ENCODE measurements around the gene SLIT3. TPM values are rescaled to one million over a fixed set of nuclear protein-coding genes. Genes with fewer than 3 reads are reported as not detected.

The SLIT3 gene
- polyA plus RNA-seq, 1 donor, result 18.3 TPM

- Histone ChIP-seq H3K27ac (ENCODE audit: low read length) (no peak overlapping the region), H3K36me3 (ENCODE audit: control insufficient read depth, insufficient read depth, low read length) (no peaks in the 10 kb centered on the region), H3K27me3 (ENCODE audit: control insufficient read depth, insufficient read depth, low read length) (no peaks in the 10 kb centered on the region), H3K4me1 (ENCODE audit: control insufficient read depth, insufficient read depth, low read length) (no peaks in the 10 kb centered on the region), H3K4me3 (ENCODE audit: low read length) (no peak overlapping the region), H3K9me3 (ENCODE audit: control insufficient read depth, low read depth, low read length) (no peaks in the 10 kb centered on the region)
- DNase-seq, result no peak
- 80% methylated on average over 1 of the region's 2 CpGs for WGBS (ENCODE audit: insufficient coverage, low lambda C conversion rate)
Measured at GRCh38 chr5:169049712-169050111, 251.2 kb downstream of the SLIT3 start.

- WGBS (ENCODE audit: insufficient coverage, low lambda C conversion rate), result 100% methylated on average over 2 of the region's 14 CpGs
- no peak for DNase-seq
- Histone ChIP-seq H3K9me3 (ENCODE audit: control insufficient read depth, low read depth, low read length) (no peaks in the 10 kb centered on the region), H3K4me1 (ENCODE audit: control insufficient read depth, insufficient read depth, low read length) (no peaks in the 10 kb centered on the region), H3K36me3 (ENCODE audit: control insufficient read depth, insufficient read depth, low read length) (no peaks in the 10 kb centered on the region), H3K27ac (ENCODE audit: low read length) (no peak overlapping the region), H3K27me3 (ENCODE audit: control insufficient read depth, insufficient read depth, low read length) (no peaks in the 10 kb centered on the region), H3K4me3 (ENCODE audit: low read length) (no peak overlapping the region)
Measured at GRCh38 chr5:169048181-169049125, 252.5 kb downstream of the SLIT3 start.

GRCh38 chr5:169044962-169045361 is 256.0 kb downstream of the SLIT3 start:
- no CpG with 5 or more reads among the region's 6 CpGs for WGBS (ENCODE audit: insufficient coverage, low lambda C conversion rate)
- Histone ChIP-seq H3K27me3 (ENCODE audit: control insufficient read depth, insufficient read depth, low read length) (no peaks in the 10 kb centered on the region), H3K9me3 (ENCODE audit: control insufficient read depth, low read depth, low read length) (no peaks in the 10 kb centered on the region), H3K27ac (ENCODE audit: low read length) (no peak overlapping the region), H3K4me3 (ENCODE audit: low read length) (no peak overlapping the region), H3K4me1 (ENCODE audit: control insufficient read depth, insufficient read depth, low read length) (no peaks in the 10 kb centered on the region), H3K36me3 (ENCODE audit: control insufficient read depth, insufficient read depth, low read length) (no peaks in the 10 kb centered on the region)
- DNase-seq, result no peak

- no peaks in the 10 kb centered on the region for H3K9me3 ChIP-seq (ENCODE audit: control insufficient read depth, low read depth, low read length)
- H3K36me3 ChIP-seq (ENCODE audit: control insufficient read depth, insufficient read depth, low read length), result no peaks in the 10 kb centered on the region
- 100% methylated on average over 2 of the region's 7 CpGs for WGBS (ENCODE audit: insufficient coverage, low lambda C conversion rate)
Measured at GRCh38 chr5:169041180-169041579, 259.8 kb downstream of the SLIT3 start.

GRCh38 chr5:169039592-169039991 is 261.3 kb downstream of the SLIT3 start:
- no peaks in the 10 kb centered on the region for H3K27me3 ChIP-seq (ENCODE audit: control insufficient read depth, insufficient read depth, low read length)
- H3K4me3 ChIP-seq (ENCODE audit: low read length), result no peak overlapping the region
- no CpG with 5 or more reads among the region's 6 CpGs for WGBS (ENCODE audit: insufficient coverage, low lambda C conversion rate)
- DNase-seq, result no peak
- H3K36me3 ChIP-seq (ENCODE audit: control insufficient read depth, insufficient read depth, low read length), result no peaks in the 10 kb centered on the region
- no peaks in the 10 kb centered on the region for H3K4me1 ChIP-seq (ENCODE audit: control insufficient read depth, insufficient read depth, low read length)
- H3K9me3 ChIP-seq (ENCODE audit: control insufficient read depth, low read depth, low read length), result no peaks in the 10 kb centered on the region
- no peak overlapping the region for H3K27ac ChIP-seq (ENCODE audit: low read length)

More at GRCh38 chr5:169041180-169041579, 259.8 kb downstream of the SLIT3 start:
- no peak for DNase-seq
- Histone ChIP-seq H3K27me3 (ENCODE audit: control insufficient read depth, insufficient read depth, low read length) (no peaks in the 10 kb centered on the region), H3K4me3 (ENCODE audit: low read length) (no peak overlapping the region), H3K4me1 (ENCODE audit: control insufficient read depth, insufficient read depth, low read length) (no peaks in the 10 kb centered on the region), H3K27ac (ENCODE audit: low read length) (no peak overlapping the region)

- DNase-seq, result no peak
- no peaks in the 10 kb centered on the region for H3K27me3 ChIP-seq (ENCODE audit: control insufficient read depth, insufficient read depth, low read length)
- no CpG with 5 or more reads among the region's 16 CpGs for WGBS (ENCODE audit: insufficient coverage, low lambda C conversion rate)
- H3K9me3 ChIP-seq (ENCODE audit: control insufficient read depth, low read depth, low read length), result no peaks in the 10 kb centered on the region
- H3K27ac ChIP-seq (ENCODE audit: low read length), result no peak overlapping the region
- no peak overlapping the region for H3K4me3 ChIP-seq (ENCODE audit: low read length)
- no peaks in the 10 kb centered on the region for H3K36me3 ChIP-seq (ENCODE audit: control insufficient read depth, insufficient read depth, low read length)
- H3K4me1 ChIP-seq (ENCODE audit: control insufficient read depth, insufficient read depth, low read length), result no peaks in the 10 kb centered on the region
Measured at GRCh38 chr5:169037466-169037865, 263.5 kb downstream of the SLIT3 start.

GRCh38 chr5:169036079-169036805 is 264.7 kb downstream of the SLIT3 start:
- H3K9me3 ChIP-seq (ENCODE audit: control insufficient read depth, low read depth, low read length), result no peaks in the 10 kb centered on the region
- 87% methylated on average over 5 of the region's 12 CpGs for WGBS (ENCODE audit: insufficient coverage, low lambda C conversion rate)

GRCh38 chr5:169029661-169030274 is 271.2 kb downstream of the SLIT3 start:
- no peak for DNase-seq
- 60% methylated on average over 1 of the region's 1 CpG for WGBS (ENCODE audit: insufficient coverage, low lambda C conversion rate)
- Histone ChIP-seq H3K36me3 (ENCODE audit: control insufficient read depth, insufficient read depth, low read length) (no peaks in the 10 kb centered on the region), H3K9me3 (ENCODE audit: control insufficient read depth, low read depth, low read length) (no peaks in the 10 kb centered on the region), H3K27ac (ENCODE audit: low read length) (no peak overlapping the region), H3K27me3 (ENCODE audit: control insufficient read depth, insufficient read depth, low read length) (no peaks in the 10 kb centered on the region), H3K4me1 (ENCODE audit: control insufficient read depth, insufficient read depth, low read length) (no peaks in the 10 kb centered on the region), H3K4me3 (ENCODE audit: low read length) (no peak overlapping the region)

More at GRCh38 chr5:169036079-169036805, 264.7 kb downstream of the SLIT3 start:
- Histone ChIP-seq H3K27ac (ENCODE audit: low read length) (no peak overlapping the region), H3K27me3 (ENCODE audit: control insufficient read depth, insufficient read depth, low read length) (no peaks in the 10 kb centered on the region), H3K4me1 (ENCODE audit: control insufficient read depth, insufficient read depth, low read length) (no peaks in the 10 kb centered on the region), H3K4me3 (ENCODE audit: low read length) (no peak overlapping the region), H3K36me3 (ENCODE audit: control insufficient read depth, insufficient read depth, low read length) (no peaks in the 10 kb centered on the region)
- DNase-seq, result no peak

- no CpG with 5 or more reads among the region's 3 CpGs for WGBS (ENCODE audit: insufficient coverage, low lambda C conversion rate)
- no peaks in the 10 kb centered on the region for H3K4me1 ChIP-seq (ENCODE audit: control insufficient read depth, insufficient read depth, low read length)
- H3K9me3 ChIP-seq (ENCODE audit: control insufficient read depth, low read depth, low read length), result no peaks in the 10 kb centered on the region
- no peak overlapping the region for H3K4me3 ChIP-seq (ENCODE audit: low read length)
- no peak for DNase-seq
- no peaks in the 10 kb centered on the region for H3K36me3 ChIP-seq (ENCODE audit: control insufficient read depth, insufficient read depth, low read length)
- no peaks in the 10 kb centered on the region for H3K27me3 ChIP-seq (ENCODE audit: control insufficient read depth, insufficient read depth, low read length)
- no peak overlapping the region for H3K27ac ChIP-seq (ENCODE audit: low read length)
Measured at GRCh38 chr5:169029037-169029436, 271.9 kb downstream of the SLIT3 start.

GRCh38 chr5:169027501-169028061 is 273.4 kb downstream of the SLIT3 start:
- peak; percentile 12 to 20 for DNase-seq
- no peaks in the 10 kb centered on the region for H3K27me3 ChIP-seq (ENCODE audit: control insufficient read depth, insufficient read depth, low read length)
- H3K9me3 ChIP-seq (ENCODE audit: control insufficient read depth, low read depth, low read length), result no peaks in the 10 kb centered on the region
- no peaks in the 10 kb centered on the region for H3K4me1 ChIP-seq (ENCODE audit: control insufficient read depth, insufficient read depth, low read length)
- H3K36me3 ChIP-seq (ENCODE audit: control insufficient read depth, insufficient read depth, low read length), result no peaks in the 10 kb centered on the region
- H3K27ac ChIP-seq (ENCODE audit: low read length), result no peak overlapping the region
- H3K4me3 ChIP-seq (ENCODE audit: low read length), result no peak overlapping the region
- 48% methylated on average over 5 of the region's 11 CpGs for WGBS (ENCODE audit: insufficient coverage, low lambda C conversion rate)

Data from large intestine (tissue), 3 donors.